ENCODE data around the gene UBALD2.

DNA sequence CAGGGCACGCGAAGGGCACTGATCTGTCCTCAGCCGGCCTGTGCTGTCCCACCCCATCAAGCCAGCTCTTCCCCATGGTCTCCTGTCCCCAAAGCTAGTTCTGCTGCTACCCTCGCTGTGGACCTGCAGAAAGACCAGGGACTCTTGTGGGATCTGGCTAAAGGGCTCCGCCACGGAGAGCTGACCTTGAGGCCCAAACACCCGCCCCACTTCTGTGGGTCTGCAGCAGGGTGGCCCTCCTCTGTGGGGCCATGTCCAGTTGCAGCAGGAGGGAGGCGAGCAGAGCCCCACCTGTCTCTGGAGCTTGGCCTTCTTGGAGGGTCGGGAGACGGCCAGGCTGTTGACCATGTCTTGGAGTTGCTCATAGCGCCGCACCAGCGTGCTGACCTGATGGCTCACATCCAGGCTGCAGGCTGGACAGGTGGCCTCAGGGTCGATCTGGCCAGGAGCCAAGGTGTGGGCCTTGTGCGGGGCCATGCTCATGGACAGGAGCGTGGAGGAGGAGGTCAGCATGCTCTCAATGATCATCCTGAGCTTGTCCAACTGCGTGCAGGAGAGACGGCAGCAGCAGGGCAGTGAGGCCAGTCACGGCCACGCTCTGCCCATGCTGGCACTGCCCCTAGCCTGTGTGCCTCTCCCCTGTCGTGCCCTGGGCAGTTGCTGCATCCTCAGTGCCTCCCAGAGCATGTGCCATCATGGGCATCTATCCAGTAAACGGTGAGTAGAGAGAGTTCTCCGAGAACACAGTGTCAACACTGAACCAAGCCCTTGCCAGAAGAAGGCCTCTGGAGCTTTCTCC, 16.6 kb downstream of the UBALD2 start:
- TF ChIP-seq CTCF (IDR thresholded peaks at IDR 0.05) (no peak), EP300 (IDR thresholded peaks at IDR 0.05) (no peak)
